ENCODE measurements around the gene TNFSF10.

DNA sequence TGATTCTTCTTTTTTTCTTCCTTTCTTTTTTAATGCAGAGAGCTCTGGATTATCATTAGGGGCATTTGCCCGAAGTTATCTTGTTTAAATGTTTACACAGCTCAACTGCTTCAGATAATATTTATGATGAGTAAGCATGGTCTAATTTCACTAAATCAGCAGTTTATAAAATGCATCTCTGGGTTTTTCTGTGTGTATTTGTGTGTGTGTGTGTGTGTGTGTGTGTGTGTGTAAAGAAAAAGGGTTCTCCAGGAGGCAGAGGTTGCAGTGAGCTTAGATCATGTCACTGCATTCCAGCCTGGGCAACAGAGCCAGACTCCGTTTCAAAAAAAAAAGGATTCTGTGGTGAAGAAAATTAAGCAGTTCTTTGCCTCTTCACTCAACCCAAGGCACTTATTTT lies 25.9 kb upstream of the TNFSF10 start:
- TF ChIP-seq CTCF (IDR thresholded peaks at IDR 0.05) (no peak), POLR2AphosphoS5 (IDR thresholded peaks at IDR 0.05) (no peak)

Measured in sigmoid colon (tissue), 4 donors.